Measurements from ENCODE around the gene CCNK.
A peak's percentile ranks its signal among the peaks of the same experiment; 100 is the strongest.

The CCNK gene
- 9.0 to 66.6 (median 16.2) reads per million in 17 experiments for total RNA-seq

DNA sequence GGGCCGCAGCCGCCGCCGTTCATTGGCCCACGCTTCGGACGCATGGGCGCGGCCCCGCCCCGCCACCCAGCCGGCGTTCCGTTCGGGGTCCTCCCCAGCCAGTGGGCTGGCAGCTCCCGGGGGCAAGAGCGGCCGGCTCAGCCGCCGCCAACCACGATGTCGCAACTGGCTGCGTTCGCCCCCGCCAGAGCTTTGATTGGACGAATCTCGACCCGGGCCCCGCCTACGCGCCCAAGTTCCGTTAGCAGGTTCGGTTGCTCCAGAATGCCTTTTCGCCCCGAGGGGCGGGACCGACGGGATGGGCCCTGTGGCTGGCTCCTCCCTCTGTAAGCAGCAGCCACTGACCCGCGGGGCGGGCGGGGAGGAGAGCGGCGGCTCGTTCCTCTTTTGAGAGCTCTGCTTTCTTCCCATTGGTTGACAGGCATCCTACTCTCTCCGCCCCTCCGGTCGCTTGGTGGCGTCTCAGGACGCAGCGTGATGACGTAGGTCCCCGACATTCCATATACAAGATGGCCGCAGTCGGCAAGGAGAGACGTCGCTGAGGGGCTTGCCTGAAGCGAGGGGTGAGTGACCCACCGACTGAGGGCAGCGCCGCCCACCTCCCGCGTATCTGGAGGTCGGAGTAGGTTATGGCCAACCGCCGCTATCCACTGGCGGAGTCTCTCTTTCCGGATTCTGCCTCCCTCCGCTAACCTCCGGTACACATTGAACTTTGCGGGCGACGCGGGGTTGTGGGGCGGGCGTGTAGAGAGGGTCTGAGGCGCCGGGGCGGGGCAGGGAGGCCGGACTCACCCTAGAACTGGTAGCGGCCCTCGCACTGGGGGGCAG, at the start of gene CCNK:
Gene CCNK, plus strand, starts transcription at position 493 of the 828 bp plus-strand sequence. CDS start 11,269 bp downstream, outside the sequence.
- peak; percentile 100 for DNase-seq

DNA sequence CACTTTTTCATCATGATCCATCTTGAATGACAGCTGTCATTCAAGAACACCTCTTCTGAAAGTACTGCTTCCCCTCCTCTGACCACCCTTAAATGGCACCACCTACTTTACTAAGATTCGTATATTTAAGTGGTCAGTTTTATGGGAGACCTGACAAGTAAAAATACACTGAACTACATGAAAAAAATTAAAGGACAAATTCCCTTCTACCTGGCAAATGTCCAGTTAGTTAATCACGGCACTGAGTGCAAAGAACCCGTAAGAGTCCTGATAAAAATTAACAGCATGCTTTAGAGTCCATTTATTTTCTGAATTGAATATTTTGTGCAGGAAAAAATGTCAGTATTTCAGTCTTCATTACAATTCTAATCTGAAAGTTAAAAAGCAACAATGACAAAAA, 49.2 kb upstream of the CCNK start:
- DNase-seq: no peak

DNA sequence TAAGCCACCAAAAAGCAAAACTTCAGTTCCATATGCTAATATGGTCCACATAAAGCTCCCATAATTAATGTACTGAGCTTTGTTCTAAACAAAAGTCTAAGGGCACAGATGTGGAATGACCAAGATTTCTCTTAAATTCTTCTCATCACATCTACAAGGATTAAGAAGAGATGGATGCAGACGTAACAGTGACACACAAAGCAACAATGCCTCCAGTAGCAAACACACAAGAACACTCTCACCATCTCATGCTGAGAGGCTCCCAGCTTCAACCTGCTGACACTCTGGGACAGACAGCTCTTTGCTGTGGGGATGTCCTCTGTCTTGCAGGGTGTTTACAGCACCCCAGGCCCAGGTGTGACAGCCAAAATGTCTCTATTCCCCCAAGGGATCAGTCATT, 48.7 kb upstream of the CCNK start:
- no peak for DNase-seq

DNA sequence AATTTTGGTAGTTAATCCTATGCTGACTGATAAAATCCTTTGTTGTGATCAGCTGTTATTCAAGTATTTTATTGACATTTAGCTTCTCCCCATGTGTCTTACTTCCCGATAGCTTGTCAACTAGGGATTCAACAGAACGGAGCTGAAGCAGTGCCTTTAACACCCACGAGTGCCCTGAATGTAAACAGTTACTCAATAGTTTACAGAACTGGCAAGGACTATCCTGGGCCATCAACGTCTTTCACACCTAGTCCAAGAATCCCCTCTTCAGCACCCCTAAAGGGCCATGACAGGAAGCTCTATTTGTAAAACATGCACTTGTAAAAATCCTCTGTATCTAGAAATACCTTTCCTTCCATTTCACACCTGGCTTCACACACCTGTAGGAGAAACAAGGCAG, 45.9 kb upstream of the CCNK start:
- no peak for DNase-seq

DNA sequence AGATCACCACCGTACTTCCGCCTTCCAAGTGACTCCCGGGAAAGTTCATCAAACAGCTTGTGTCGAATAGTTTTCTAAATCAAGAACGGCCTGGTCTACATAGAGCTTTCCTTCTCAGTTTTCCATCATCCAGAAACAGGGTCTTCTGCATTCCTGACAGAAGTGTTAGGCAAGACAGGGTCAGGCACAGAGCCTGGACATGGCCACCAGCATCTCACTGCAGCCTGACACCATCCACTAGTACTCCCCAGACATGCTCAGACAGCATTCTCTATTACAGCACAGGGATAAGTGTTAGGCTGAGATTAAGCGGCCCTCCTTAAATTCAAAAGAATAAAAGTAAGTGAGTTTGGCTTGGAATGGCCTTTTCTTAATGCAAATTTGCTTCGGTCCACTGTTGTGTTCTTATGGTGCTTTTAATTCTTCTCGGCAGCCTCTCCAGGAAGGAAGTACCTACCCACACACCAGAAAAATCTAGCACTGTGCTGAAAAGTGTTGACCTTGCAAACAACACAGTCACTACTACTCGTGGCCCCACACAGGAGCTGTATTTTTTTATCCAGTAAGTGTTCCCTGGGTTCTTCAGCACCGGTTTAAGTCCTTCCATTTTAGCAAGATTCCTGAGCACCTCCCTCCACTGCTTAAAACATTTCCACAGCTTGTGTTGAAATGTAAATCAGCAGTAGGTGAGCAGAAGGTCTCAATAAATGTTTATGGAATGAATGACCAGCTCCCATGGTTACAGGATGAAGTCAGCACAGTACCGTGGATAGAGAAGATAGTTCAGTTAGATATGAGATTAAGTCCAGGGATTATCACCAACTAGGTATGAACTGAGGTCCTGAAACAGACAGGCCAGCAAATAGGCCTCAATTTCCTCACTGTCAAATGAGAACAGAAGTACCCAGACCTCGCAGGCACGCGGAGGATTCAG, 44.7 kb upstream of the CCNK start:
- DNase-seq: peak; percentile 29 to 63 (median 54)

DNA sequence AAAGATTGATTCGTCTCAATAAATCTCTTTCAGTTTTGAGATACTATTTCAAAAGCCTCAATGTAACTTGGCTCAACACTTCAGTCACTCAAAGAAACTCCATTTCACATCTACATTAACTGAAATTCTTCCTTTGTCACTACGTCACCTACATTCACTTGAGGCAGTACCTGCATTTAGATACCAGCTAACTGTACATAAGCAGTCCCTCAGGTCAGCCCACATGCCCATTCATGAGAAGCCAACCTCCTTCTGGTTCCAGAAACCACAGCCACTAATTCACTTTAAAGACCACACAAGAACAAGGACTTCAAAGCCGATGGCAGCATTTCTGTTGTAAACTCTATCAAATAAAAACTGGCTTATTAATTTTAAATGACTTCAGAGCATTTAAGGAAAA, 43.5 kb upstream of the CCNK start:
- DNase-seq: no peak

DNA sequence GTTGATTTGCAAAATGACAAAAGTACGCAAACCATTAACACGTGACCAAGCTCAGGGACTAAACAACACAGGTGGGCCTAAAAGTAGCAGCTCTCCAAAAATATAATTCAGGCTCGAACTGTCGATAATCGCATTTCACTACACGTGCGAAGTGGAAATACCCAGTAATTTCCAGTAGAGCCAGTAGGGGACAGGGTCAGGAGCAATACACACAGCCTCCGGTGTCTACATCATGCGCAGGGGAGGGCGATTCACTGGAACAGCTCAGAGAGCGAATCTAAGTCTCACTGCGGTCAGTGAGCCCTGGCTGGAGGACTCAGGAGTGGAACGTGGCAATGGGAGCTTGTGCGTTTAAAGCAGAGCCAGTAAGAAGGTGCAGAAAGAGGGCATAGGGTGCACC, 40.9 kb upstream of the CCNK start:
- no peak for DNase-seq

DNA sequence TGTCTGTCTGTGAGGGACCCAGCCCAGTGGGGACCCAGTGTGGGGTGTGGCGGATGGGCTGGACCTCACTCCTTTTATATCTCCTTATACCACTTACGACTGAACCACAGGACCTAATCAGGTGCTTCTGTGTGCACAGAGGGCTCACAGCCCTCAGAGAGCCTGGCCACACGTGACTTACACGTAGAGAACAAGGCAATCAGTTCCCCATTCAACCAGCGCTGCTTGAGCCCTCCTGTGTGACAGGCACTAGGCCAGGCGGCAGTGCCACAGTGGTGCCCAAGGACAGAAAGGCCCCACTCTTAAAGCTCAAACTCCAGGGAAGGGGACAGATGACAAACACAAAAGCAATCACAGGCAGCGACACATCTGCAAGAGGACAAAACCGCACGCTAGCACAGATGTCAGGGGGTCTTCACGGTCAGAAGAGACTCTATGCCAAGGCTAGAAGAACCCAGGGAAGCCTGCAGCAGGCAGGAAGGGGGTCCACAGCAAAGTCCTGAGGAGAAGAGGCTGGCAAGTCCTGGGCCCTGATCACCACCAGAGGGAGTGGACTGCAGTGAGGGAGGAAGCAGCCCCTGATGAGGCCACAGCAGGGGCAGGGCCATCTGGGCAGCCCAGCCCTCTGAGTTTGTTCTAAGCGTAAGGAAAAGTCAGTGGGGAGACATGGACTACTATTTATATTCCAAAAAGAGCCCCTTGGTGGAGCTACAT, 39.9 kb upstream of the CCNK start:
- DNase-seq: no peak

DNA sequence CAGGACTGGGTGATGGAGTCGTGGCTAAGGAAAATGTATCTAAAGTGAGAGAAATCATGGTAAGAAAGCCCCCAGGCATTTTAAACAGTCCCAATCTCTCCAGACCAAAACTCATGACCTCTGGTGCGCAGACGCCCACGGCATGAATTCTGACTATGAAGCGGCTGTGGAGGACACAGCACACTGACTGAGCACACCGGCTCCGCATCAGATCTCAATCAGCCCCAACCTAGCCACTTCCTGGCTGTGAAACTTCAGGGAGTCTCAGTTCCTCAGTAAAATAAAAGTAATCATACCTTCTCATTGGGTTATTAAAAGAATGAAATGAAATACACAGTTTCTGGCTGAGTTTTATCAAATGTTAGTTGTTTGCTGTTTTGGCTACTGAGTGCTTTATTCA, 39.3 kb upstream of the CCNK start:
- DNase-seq: no peak

DNA sequence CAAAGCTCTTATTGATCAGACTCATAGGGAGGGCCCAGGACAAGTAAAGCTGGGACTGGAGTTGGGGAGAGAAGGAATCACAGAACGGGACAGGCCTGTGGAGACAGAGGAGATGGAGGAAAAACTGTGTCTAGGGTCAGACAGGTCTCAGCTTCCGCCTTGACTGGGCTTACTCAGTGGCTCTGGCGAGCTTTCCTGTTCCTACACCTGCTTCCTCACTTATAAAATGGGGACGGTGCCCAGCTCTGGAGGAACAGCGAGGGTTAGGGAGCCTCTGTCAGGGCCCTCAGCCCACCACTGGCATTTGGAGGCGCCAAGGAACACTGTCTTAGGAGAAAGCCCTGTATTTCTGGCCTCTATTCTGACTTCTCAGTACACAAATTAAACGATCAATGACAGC, 35.3 kb upstream of the CCNK start:
- no peak for DNase-seq

DNA sequence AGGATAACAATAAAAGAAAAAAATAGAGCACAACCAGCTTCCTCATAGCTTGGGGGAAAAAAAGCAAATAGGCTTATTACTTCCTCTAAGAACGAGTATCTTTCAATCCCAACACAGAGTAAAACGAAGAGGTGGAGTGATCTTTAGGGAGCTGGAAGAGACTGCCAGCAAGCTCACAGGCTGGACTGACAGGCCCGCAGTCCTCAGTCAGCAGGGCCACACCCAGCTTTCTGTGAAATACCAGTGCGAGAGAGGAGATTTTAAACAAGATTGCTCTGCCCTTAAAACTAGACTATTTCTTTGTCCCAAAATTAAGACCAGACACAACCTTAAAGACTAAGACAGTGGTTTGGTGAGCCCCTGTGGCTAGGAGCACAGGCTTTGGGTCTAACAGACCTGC, 33.5 kb upstream of the CCNK start:
- DNase-seq: no peak

DNA sequence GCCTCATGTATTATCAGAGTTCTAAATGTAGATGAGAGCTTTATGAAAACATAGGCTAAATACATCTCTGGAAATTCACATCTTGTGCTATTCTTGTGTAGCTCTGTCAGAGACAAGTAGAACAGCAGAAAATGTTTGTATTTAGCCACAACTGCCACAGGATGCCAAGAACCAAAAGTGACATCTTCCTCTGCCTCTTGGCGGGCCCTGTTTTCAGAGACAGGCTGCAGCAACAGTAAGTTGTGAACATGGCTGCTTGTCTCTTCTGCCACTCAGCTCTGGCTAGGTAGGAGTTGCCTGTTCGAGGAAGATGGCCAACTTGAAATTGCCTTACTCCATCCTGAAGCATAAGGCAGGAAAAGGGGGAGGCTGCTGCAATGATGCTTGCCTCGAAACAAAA, 30.9 kb upstream of the CCNK start:
- DNase-seq: no peak

DNA sequence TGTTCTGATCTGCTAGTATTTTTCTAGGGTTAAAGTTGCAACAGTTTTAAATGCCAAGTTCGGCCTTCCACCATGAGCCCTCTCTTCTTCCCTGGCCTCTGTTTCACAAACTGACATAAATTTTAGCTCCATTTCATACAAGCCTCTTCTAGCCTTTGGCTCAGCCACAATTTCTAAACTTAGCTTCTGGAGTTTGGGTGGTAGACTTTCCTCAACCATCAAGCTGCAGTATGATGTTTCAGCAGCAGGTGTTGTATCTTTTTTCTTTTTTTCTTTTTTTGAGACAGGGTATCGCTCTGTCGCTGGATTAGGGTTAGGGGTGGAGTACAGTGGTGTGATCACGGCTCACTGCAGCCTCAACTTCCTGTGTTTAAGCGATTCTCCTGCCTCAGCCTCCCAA, 30.0 kb upstream of the CCNK start:
- no peak for DNase-seq

DNA sequence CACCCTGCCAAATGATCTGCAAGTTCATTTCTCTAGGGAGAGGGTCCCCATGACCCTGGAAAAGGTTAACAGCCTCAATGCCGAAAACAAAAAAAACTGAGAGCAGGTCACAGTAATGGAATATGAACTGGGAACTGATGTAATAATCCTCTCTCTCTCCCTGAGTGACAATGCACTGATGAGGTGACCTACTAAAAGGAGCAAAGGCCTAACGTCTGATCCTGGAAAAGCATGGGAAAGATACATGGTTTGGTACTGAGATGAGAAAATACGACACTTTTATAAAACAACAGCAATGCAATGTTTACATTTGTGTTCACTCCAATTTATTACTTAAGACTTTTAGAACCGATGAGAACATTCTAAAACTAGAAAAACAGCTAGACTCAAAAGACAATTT, 28.2 kb upstream of the CCNK start:
- DNase-seq: no peak

DNA sequence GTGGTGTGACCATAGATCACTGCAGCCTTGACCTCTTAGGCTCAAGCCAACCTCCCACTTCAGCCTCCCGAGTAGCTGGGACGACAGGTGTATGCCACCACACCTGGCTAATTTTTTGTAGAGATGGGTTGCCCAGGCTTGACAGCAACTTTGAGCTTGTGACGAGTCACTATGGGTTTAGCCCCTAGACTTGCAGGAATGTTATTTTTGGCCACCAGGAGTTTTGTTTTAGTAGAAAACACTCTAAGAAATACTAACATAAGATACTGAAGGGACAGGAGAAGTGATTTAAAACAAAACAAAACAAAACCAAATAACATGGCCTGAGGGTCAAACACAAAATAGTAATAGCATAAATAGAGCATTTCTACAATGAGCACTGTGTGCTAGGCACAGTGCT, 27.0 kb upstream of the CCNK start:
- no peak for DNase-seq

DNA sequence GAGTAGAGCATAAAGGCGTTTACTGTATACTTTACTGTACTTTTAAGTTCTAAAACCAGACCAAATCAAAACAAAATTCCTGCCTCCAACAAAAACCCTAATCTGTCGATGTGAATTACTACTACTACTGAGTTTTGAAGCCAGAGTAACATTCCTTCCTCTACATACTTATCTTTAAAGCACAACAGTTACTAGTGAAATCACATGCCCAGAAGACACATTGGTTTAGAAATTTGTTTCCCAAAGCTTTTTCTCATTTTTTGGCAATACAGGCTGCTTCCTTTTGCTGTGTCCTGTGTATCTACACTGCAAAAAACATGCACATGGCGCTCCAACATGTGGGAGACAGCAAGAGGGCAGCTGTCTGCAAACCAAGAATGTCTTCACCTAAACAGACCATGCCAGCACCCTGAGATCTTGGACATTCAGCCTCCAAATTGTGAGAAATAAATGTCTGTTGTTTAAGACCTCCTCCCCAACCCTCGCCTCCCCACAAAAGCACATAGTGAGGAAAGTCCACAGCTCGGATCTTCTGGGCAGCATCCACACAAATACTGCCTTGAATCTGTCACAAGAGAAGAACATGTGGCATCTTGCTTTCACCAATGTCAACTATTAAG, 21.6 kb upstream of the CCNK start:
- no peak for DNase-seq

DNA sequence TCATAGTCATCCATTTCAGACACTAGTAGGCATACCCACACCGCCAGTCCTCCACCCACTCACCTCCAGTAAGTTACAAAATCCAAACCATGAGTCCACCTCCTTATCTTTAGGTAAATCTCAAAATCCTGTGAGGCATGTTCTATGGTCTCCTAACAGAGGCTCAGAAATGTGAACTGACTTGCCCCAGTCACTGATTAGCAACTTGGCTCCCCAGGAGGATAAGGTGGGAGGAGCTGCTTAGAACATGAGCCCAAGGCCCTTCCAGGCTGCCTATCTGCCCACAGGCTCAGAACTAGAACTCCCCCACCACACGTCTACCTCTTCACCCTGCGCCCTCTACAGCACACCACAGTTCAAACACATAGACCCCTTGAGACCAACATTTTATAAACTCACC, 20.4 kb upstream of the CCNK start:
- DNase-seq: no peak

DNA sequence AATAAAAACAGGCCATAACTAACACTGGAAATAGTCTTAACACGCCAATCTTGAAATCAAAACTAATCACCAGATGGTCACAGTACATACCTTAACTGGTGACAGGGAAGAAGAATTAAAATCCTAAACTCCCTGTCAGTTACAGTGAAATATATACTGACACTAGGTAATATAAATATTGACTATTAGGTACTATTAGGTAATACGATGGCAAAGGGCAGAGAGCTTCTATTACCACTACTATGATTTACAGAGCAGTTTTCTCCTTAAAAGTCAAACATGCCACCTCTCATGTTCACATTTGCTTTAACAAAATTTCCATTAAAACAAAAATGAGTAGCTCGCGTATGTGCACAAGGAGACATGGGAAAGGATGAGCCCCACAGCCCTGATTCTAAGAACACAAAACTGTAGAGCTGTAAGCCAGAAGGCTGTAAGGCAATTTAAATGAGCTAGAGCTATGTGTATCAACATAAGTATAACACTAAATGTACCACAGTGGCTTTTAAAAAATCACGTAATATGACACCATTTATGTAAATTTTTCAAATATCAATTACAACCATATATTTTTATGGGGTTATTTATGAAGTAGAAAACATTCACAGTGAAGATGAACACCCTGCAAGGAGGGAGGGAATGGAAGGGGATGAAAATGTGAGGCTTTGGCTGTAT, 19.7 kb upstream of the CCNK start:
- no peak for DNase-seq

DNA sequence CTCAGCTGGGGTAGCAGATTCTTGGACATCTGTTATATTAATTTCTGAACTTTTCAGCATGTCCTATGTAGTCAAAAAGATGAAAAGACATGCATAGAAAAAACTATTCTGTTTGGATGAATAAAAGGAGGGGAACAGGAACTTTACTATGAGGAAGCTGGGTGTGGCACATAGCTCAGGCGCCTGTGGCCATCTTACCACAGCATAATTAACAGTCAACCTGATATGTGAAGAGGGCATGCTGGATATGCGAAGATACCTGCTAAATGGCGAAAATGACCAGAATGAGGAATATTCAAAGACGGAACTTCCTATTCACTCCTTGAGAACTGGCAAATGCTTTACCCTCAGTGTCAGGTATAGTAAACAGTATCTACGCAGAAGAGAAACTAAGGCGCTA, 19.0 kb upstream of the CCNK start:
- DNase-seq: no peak

DNA sequence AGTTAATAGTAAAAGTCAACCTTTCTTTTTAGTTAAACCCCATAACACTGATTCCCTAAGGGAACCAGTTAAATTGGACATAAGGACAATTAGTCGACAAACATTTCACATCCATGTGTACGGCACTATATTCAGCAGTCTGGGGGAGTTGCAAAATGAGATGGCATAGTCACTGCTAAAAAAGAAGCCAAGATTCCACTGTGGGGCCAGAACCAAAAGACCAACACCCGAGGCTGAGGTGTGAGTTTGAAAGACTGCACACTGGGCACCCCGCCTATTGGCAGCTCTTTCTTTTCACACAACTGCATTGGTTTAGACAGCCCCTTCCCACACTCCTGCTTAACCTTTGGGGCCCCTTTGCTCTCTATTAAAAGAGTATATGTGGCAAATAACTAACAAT, 17.2 kb upstream of the CCNK start:
- DNase-seq: no peak

DNA sequence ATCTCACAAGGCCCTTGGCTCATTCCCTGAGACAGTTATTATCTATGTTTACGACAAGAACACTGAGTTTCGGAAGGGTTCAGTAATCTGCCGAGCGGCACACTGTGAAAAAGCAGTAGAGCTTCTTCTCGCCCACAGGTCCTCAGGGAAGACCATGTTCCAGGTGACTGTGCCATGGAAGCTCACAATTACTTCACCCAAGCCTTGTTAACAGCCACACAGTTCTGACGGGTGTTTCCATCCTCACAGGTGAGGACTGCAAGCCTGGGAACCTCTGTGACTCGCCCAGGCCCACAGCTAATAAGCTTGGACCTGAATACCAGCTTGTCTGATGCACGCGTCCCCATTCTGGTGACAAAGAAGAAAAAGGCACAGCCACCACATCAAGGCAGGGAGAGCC, 15.9 kb upstream of the CCNK start:
- DNase-seq: no peak

DNA sequence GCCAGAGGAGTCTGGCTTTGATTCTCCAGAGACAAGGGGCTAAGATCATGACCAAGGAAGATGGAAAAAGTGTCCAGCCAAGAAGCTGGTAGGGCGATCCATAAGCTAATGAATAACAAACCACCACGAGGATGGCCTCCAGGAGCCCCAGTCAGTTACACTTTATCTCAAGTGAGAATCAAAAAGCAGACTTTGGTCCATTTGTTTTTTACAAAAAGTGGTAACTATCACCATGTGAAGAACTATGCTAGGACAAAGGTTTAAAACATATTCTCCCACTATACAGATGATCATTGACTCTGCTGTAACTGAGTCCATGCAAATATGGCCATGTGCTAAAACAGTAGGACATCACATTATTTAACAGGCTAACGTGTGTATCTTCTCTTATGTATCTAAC, 14.5 kb upstream of the CCNK start:
- no peak for DNase-seq

Measured in suppressor macrophage (primary cell).